ENCODE results near the gene ABCC3. TPM values are rescaled to one million over a fixed set of nuclear protein-coding genes. Genes with fewer than 3 reads are reported as not detected.
A peak's percentile ranks its signal among the peaks of the same experiment; 100 is the strongest.

The ABCC3 gene
- total RNA-seq, 1 donor from 2014 or later, result 0.68 TPM

DNA sequence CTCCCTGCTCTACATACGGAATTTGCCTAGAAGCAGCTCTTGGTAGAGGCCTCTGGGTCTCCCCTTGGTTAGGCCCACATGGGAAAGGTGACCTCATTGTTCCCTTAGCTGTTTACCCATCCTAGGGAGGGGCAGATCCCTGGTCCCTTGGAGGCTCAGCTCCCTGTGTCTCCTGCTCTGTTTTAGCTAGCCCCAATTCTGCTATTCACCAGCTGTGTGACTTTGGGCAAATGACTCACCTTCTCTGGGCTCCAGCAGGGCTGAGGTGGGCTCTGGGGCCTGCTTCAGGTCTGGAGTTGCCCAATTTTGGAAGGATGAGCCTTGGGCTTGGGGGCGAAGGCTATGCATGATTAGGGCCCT lies 3.9 kb downstream of the ABCC3 start:
- intact Hi-C loops (cut with DNase I), result no loop called here
- ATAC-seq, result no peak
- no peak for DNase-seq (ENCODE audit: missing footprints)

DNA sequence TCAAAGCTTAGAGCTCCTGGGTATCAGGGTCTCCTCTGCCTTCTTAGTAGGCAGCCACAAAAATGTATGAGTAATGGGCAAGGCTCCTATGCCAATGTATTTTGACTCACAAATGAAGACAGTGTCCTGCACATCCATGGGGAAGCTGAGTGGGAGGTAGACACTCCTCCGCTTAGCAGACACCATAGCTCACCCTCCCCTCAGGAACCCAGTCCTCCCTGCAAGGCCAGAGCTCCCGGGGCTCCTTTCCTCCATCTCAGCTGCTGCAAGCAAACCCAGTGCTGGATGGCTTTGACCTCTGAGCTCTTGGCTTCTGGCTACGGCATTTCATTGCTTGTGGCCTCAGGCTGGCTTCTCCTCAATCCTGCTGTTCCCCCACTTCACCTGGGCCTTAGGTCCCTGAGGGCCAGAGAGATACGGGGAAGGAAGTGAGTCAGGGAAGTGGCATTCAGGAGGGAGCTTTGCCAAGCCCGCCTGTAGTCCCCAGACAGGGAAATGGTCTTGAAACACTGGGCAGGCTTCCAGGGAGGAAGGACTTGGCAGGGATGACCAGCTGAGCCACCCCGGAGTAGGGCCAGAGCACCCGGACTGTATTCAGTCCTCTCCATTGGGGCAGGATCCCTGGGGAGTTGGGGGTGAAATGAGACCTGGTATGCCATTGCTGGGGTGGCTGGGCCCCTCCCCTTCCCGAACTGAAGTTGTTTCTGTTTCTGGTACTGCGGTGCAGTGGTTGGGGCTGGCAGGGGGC lies 4.5 kb downstream of the ABCC3 start:
- DNase-seq (ENCODE audit: missing footprints), result peak; percentile 91
- ATAC-seq, result peak; percentile 78
- intact Hi-C loops (cut with DNase I), result no loop called here

DNA sequence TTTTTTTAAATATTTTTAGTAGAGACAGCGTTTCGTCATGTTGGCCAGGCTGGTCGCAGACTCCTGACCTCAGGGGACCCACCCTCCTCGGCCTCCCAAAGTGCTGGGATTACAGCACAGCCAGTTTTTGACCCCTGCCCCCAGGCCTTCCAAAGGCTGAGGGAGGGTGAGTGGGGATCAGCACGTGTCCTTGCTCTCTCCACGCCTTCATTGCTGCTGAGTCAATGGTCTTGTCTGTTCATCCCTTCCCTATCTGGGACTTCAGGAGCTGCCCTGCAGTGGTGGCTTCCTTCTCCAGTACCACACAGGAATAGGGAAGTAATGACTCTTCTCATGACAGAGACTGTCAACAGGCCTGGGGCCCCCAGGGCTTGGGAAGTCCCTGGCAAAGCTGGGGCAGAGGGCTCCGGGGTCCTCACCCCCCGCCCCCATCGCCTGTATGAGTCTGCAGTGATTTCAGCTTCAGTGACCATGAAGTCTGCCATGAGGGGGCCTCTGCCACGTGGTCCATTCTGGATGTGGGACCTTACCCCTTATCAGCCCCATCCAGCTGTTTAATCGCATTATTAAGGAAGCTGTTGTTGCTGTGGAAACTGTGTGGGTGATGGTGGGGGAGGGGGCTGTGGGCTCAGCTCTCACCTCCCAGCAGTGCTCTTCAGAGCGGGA lies 6.1 kb downstream of the ABCC3 start:
- ATAC-seq, result peak; percentile 50
- intact Hi-C loops (cut with DNase I), result no loop called here
- peak; percentile 64 for DNase-seq (ENCODE audit: missing footprints)

- no peak for ATAC-seq
- peak; percentile 4 for DNase-seq (ENCODE audit: missing footprints)
- intact Hi-C loops (cut with DNase I), result no loop called here
Observed at GRCh38 chr17:50641357-50641756, 6.7 kb downstream of the ABCC3 start.

DNA sequence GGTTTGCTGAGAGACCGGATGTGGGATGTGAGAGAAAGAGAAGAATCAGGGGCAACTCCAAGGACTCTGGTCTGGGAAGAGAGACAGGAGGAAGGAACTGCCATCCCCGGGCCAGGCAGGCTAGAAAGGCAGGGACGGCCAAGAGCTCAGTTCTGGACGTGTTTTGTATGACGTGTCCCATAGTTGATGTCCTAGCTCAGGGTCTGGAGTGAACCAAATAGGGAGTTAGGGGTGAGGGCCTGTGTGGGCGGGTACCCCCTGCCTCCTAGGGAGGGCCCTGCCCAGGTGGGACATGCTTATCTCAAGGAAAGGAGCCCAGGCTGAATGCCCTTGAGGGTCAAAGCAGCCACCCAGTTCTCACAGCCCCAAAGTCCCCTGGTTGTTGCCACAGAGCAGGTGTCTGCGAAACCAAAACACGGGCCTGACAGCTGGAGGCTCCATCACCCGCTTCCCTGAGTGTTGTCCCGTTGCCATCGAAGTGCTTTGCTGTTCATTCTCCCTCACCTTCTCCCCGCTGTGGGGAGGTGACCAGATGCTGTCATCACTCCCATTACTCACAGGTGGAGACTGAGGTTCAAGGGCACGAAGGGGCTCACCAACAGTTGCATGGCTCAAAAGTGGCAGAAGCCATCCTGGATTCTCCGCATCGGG lies 7.5 kb downstream of the ABCC3 start:
- intact Hi-C loops (cut with DNase I), result no loop called here
- no peak for ATAC-seq

DNA sequence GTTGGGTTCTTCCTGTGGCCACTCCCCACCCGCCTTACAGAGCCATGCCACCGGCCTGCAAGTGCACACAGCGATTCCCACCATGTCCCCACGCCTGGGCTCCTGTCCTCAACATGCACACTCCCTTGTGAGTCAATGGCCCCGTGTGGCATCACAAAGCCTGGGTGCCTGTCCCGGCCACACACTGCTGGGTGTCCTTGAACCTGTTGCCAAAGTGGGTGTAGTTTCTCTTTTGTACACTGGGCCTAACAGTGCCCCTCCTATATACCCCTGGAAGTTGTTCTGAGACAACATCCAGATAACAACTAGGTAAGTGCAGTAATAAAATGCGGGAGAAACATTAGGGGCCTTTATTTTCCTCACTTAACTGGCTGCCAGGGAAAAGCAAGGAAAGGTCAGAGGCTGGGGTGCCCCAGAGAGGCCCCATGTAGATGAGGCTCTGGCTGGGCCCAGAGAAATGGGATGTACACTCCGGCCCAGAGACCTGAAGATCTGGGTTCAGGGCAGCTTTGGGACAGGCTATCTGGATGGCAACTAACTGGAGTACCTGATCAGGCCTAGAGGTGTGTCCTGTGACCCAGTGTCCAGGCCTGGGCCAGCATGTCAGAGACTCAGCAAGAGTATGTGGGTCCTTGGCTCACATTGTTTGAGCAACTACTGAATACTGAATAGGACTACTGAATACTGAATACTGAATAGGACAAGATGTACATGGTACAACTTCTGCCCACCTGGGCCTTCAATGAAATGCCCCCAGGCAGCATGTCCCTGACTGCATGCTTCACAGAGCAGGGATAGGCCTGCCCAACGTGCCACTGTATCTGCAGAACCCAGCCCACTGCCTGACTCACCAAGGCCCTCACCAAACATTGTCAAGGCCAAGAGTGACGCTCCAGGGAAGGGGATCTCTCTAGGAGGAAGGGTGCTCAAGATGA lies 8.3 kb downstream of the ABCC3 start:
- DNase-seq (ENCODE audit: missing footprints) (peak; percentile 44), ATAC-seq (no peak)
- intact Hi-C loops (cut with DNase I), result no loop called here

More for the DNA sequence above, 7.5 kb downstream of the ABCC3 start:
- peak; percentile 16 for DNase-seq (ENCODE audit: missing footprints)

- DNase-seq (ENCODE audit: missing footprints) (no peak), ATAC-seq (no peak)
- intact Hi-C loops (cut with DNase I), result no loop called here
Observed at GRCh38 chr17:50645748-50646682, 11.3 kb downstream of the ABCC3 start.

DNA sequence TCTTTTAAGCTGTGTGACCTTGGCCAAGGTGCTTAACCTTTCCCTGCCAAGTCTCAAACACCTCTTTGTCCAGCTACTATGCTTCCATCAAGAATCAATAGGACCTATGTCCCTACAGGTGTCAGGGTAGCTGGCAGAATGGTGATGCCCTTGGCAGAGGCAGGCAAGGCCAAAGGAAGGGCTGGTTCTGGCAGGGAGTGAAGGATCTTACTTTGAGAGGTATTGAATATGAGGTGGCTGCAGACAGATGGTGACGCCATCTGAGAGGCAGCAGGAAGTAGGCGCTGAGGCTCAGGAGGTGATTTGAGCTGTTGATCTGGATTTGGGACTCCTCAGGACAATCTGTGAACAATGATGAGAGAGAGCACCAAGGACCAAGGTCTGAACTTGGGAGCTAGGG lies 12.5 kb downstream of the ABCC3 start:
- DNase-seq (ENCODE audit: missing footprints) (no peak), ATAC-seq (no peak)
- intact Hi-C loops (cut with DNase I), result no loop called here

DNA sequence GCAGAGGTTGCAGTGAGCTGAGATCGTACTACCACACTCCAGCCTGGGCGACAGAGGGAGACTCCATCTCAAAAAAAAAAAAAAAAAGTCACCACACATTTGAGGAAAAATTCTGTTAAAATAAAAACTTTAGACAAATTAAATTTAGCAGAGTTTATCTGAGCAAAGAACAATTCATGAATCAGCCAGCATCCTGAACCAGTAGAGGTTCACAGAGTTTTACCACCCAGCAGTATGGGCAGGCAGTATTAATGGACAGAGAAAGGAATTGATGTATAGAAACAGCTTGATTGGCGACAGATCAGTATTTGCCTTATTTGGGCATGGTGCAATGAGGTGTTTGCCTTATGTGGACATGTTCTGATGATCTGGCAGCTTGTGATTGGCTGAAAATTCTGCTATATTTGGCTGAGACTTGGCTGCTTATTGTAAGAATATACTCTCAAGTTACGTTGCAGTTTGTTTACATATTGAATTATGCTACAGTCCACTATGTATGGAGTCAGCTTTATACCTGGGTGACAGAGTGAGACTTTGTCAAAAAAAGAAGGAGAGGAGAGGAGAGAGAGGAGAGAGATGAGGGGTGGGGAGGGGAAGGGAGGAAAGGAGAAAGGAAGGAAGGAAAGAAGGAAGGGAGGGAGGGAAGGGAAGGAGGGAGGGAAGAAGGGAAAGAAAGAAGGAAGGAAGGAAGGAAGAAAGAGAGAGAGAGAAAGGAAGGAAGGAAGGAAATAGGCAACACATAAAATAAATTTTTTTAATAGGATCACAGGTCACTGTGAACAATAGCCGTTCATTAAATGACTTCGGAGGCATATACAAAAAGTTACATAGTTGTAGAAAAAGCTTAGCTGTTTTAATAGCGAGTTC lies 14.6 kb downstream of the ABCC3 start:
- intact Hi-C loops (cut with DNase I), result no loop called here
- no peak for ATAC-seq
- no peak for DNase-seq (ENCODE audit: missing footprints)

DNA sequence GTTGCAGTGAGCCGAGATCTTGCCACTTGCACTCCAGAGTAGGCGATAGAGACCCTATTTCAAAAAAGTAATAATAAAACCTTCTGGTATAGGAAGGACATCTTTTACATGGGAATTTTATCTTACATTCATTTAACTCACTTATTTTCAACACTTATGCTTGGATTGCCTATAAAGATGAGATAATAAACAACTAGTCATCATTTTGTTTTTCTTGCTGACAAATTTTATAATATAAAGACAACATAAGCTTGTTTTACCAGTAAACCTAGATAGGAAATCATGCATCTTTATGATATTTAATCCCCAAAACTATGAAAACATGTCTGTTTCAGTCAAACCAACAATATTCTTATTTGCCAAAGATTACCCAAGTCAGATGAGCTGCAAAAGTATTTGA lies 17.0 kb downstream of the ABCC3 start:
- ATAC-seq (no peak), DNase-seq (ENCODE audit: missing footprints) (no peak)
- intact Hi-C loops (cut with DNase I), result no loop called here

GRCh38 chr17:50653738-50654137 lies 19.1 kb downstream of the ABCC3 start:
- DNase-seq (ENCODE audit: missing footprints), result no peak
- intact Hi-C loops (cut with DNase I), result no loop called here
- no peak for ATAC-seq

DNA sequence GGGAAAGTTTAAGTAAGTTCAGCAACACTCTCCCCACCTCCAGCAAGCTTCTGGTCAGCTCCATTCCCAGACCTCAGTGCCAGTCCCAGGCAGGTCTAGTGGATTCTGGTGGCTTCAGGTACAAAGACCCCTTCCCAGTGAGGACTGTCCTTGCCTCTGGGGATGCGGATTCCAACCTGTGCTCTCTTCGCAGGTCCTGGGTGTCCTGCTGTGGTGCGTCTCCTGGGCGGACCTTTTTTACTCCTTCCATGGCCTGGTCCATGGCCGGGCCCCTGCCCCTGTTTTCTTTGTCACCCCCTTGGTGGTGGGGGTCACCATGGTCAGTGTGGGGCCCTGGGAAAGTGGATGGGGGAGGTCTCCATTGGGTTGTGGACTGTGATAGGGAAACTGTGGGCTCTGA lies 21.8 kb downstream of the ABCC3 start:
- no peak for ATAC-seq

DNA sequence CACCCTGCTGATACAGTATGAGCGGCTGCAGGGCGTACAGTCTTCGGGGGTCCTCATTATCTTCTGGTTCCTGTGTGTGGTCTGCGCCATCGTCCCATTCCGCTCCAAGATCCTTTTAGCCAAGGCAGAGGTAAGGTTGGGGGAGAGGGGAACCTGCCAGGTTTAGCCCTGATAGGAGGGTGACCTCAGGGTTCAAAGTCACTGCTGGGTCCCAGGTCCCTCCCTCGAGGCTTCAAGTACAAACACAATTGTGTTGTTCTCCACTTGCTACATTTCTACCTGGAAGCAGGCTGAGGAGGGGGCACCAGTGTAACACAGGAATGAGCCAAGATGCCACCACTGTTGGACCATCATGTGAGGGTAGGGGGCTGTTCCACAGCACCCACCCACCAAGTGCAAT lies 22.4 kb downstream of the ABCC3 start:
- ATAC-seq (no peak), DNase-seq (ENCODE audit: missing footprints) (no peak)
- intact Hi-C loops (cut with DNase I), result no loop called here

More for the DNA sequence above, 21.8 kb downstream of the ABCC3 start:
- DNase-seq (ENCODE audit: missing footprints), result no peak
- intact Hi-C loops (cut with DNase I), result no loop called here

GRCh38 chr17:50657627-50658026 lies 22.9 kb downstream of the ABCC3 start:
- intact Hi-C loops (cut with DNase I), result no loop called here
- DNase-seq (ENCODE audit: missing footprints) (no peak), ATAC-seq (no peak)

DNA sequence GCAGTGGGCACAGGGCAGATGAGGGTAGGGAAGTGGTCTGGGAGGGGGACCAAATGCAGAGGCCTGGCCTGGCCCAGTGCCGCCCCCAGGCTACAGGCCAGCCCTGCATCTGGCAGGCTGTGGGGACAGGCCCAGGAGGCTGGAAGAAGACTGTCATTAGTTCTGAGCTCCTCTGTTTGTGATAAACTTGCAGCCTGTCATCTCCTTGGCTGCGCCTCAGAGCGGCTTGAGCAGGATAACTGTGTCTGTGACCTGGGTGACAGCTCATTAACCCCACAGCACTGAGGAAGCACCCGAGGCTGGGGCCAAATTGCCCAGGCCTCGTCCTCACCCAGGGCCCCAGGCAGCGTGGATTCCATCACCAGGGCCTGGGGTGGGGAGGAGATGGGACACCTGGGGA lies 23.9 kb downstream of the ABCC3 start:
- ATAC-seq (no peak), DNase-seq (ENCODE audit: missing footprints) (no peak)
- intact Hi-C loops (cut with DNase I), result no loop called here

DNA sequence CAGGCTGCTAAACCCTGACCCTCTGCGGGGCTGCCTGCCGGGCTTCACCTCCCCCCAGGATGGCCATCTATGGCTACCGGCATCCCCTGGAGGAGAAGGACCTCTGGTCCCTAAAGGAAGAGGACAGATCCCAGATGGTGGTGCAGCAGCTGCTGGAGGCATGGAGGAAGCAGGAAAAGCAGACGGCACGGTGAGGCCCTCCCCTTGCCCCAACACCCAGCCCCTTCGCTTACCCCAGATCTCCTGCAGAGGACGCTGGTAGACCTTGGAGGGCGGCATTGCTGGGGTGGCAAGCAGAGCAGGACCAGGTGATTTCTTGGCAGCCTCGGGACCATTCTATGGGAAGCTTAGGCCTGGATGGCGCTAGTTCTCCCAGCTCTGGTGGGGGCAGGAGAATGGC lies 24.5 kb downstream of the ABCC3 start:
- DNase-seq (ENCODE audit: missing footprints) (no peak), ATAC-seq (no peak)
- intact Hi-C loops (cut with DNase I), result no loop called here

Data from Right ventricle myocardium inferior (tissue), 1 donor.